HEK293T (cell line): Measurements from ENCODE around the gene ANKRD60.

Experiments used
- CTCF ChIA-PET: fragments of 350-600 bp; formaldehyde crosslinking; extraction: SDS; loops from one replicate; lab custom pipeline; 2021; ENCODE audit warnings: antibody characterized with exemption, inconsistent platforms; lab: Yijun Ruan, JAX
- POLR2A ChIA-PET: fragments of 350-600 bp; formaldehyde crosslinking; extraction: SDS; loops from one replicate; lab custom pipeline; 2020; ENCODE audit warnings: antibody characterized with exemption, inconsistent platforms; lab: Yijun Ruan, JAX
- DNase-seq: peaks from one replicate; pipeline ENCODE4 v3.0.0; 2012; ENCODE audit warnings: mixed read lengths; ENCODE audit errors: extremely low spot score
- ARNT ChIP-seq: fragments of 450-650 bp; IDR thresholded peaks from 2 replicates; pipeline ENCODE4 v1.6.1; 2017; ENCODE audit warnings: mild to moderate bottlenecking
- BHLHE40 ChIP-seq: fragments of 450-650 bp; IDR thresholded peaks from 2 replicates; pipeline ENCODE4 v1.6.1; 2016; ENCODE audit warnings: mild to moderate bottlenecking, moderate library complexity, borderline replicate concordance
- CTBP1 ChIP-seq: fragments of 450-650 bp; IDR thresholded peaks from 2 replicates; pipeline ENCODE4 v1.6.1; 2016; ENCODE audit warnings: borderline replicate concordance
- ELF4 ChIP-seq: fragments of 450-650 bp; IDR thresholded peaks from 2 replicates; pipeline ENCODE4 v1.6.1; 2017; ENCODE audit warnings: antibody characterized with exemption
- FOXA1 ChIP-seq: fragments of 450-650 bp; IDR thresholded peaks from 2 replicates; pipeline ENCODE4 v1.6.1; 2016; ENCODE audit warnings: mild to moderate bottlenecking
- FOXK2 ChIP-seq: fragments of 450-650 bp; IDR thresholded peaks from 2 replicates; pipeline ENCODE4 v1.6.1; 2016; ENCODE audit warnings: mild to moderate bottlenecking
- FOXM1 ChIP-seq: fragments of 450-650 bp; IDR thresholded peaks from 2 replicates; pipeline ENCODE4 v1.6.1; 2017; ENCODE audit warnings: mild to moderate bottlenecking, borderline replicate concordance
- HDGF ChIP-seq: fragments of 450-650 bp; IDR thresholded peaks from 2 replicates; pipeline ENCODE4 v1.6.1; 2017; ENCODE audit warnings: antibody characterized with exemption, borderline replicate concordance
- L3MBTL2 ChIP-seq: fragments of 450-650 bp; conservative IDR thresholded peaks from 2 replicates; pipeline ENCODE4 v1.6.1; 2016; ENCODE audit warnings: mild to moderate bottlenecking
- LEF1 ChIP-seq: fragments of 450-650 bp; IDR thresholded peaks from 2 replicates; pipeline ENCODE4 v1.6.1; 2017; ENCODE audit warnings: mild to moderate bottlenecking, borderline replicate concordance
- NFRKB ChIP-seq: fragments of 450-650 bp; IDR thresholded peaks from 2 replicates; pipeline ENCODE4 v1.6.1; 2016; ENCODE audit warnings: mild to moderate bottlenecking, moderate library complexity
- SP1 ChIP-seq: fragments of 450-650 bp; IDR thresholded peaks from 2 replicates; pipeline ENCODE4 v1.6.1; 2017
- SUZ12 ChIP-seq: fragments of 450-650 bp; IDR thresholded peaks from 2 replicates; pipeline ENCODE4 v1.6.1; 2016; ENCODE audit warnings: mild to moderate bottlenecking
- TARDBP ChIP-seq: fragments of 450-650 bp; IDR thresholded peaks from 2 replicates; pipeline ENCODE4 v1.6.1; 2016
- ZNF384 ChIP-seq: fragments of 450-650 bp; IDR thresholded peaks from 2 replicates; pipeline ENCODE4 v1.6.1; 2016
- TF ChIP-seq, protein P1 (sequence below): fragments of 450-650 bp; IDR thresholded peaks from 2 replicates; pipeline ENCODE4 v1.6.1; 2016

The ANKRD60 gene

DNA sequence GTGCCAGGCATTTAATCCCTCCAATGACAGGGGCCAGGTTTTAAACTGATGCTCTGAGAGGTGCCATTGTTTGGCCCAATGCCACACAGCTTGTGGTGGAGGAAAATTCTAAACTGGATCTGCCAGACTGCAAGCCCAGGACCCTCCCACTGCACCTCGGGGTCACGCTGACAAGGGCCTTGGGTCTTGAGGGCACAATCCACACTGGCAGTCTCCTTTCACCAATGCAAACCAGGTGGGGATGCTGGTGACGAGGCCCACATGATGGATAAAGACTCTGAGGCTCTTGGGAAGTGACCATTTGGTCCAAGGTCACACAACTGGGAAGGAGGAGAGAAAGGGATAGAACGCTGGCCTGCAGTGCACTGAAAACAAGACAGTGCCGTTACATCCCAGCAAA is 14.7 kb downstream of the ANKRD60 start:
- TF ChIP-seq SUZ12 = no peak
- no peak for TF ChIP-seq TARDBP
- no peak for TF ChIP-seq FOXK2
- ChIA-PET CTCF (interaction anchor here (0.6 kb wide), 1 partner anchor 59 kb away, joined by 4 read pairs; no protein-coding TSS in a partner anchor), POLR2A (no interaction called here)
- no peak for DNase-seq

DNA sequence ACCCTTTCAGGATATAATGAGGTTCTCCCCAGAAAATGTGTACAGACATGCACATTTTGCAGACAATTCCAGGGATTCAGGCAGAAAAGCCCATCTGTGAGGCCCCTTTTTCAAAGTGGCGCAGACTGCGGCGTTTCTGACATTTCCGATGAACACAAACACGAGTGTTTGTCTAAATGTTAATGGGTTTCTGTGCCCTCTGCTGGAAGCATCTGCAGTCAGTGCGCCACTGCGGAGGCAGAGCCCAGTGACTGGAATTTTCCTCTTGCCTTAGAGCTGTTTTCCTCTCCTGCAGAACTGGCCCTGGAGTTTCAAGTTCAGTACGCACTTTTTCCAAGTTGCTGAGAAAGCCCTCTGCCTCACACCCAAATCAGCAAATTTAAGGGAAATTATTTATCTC is 15.3 kb downstream of the ANKRD60 start:
- ChIA-PET POLR2A (no interaction called here), CTCF (interaction anchor here (0.6 kb wide), 1 partner anchor 58 kb away, joined by 4 read pairs; no protein-coding TSS in a partner anchor)
- TF ChIP-seq CTBP1 = no peak
- TF ChIP-seq SP1 = no peak
- no peak for TF ChIP-seq LEF1
- TF ChIP-seq, protein P1, sequence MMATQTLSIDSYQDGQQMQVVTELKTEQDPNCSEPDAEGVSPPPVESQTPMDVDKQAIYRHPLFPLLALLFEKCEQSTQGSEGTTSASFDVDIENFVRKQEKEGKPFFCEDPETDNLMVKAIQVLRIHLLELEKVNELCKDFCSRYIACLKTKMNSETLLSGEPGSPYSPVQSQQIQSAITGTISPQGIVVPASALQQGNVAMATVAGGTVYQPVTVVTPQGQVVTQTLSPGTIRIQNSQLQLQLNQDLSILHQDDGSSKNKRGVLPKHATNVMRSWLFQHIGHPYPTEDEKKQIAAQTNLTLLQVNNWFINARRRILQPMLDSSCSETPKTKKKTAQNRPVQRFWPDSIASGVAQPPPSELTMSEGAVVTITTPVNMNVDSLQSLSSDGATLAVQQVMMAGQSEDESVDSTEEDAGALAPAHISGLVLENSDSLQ = no peak
- TF ChIP-seq BHLHE40 = no peak
- no peak for TF ChIP-seq NFRKB
- no peak for TF ChIP-seq HDGF
- TF ChIP-seq FOXA1 = no peak
- no peak for TF ChIP-seq ARNT
- TF ChIP-seq SUZ12 = no peak
- no peak for TF ChIP-seq FOXK2
- TF ChIP-seq FOXM1 = no peak
- no peak for TF ChIP-seq ZNF384
- TF ChIP-seq ELF4 = no peak
- TF ChIP-seq TARDBP = no peak
- no peak for TF ChIP-seq L3MBTL2
- DNase-seq = no peak

DNA sequence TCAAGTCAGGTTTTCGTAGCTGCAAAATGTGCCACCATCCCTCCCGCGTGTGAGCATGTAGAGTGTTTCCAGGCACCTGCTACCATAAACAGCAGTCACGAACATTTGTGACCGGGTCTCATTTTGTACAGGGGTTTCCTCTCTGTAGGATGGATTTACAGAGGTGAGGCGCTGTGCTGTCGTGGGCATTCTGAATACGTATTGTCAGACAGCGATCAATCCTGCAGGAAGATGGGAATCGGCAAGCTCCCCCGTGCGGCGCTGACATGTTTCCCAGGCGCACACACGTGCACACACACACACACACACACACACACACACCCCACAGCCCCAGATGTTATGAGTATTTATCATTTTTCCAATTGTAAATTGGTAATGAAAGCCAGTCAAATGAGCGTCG is 15.8 kb downstream of the ANKRD60 start:
- POLR2A ChIA-PET = no interaction called here
- CTCF ChIA-PET = no interaction called here
- TF ChIP-seq BHLHE40 = no peak
- TF ChIP-seq L3MBTL2 = no peak
- no peak for TF ChIP-seq NFRKB
- TF ChIP-seq, protein P1 = no peak
- no peak for TF ChIP-seq TARDBP
- no peak for TF ChIP-seq ZNF384
- no peak for TF ChIP-seq FOXM1
- TF ChIP-seq FOXK2 = no peak
- no peak for TF ChIP-seq HDGF
- no peak for TF ChIP-seq FOXA1
- TF ChIP-seq ARNT = no peak
- TF ChIP-seq CTBP1 = no peak
- no peak for TF ChIP-seq ELF4
- TF ChIP-seq SUZ12 = no peak
- DNase-seq = no peak

GRCh38 chr20:58210398-58210747 is 18.1 kb downstream of the ANKRD60 start:
- TF ChIP-seq ARNT = no peak
- no peak for TF ChIP-seq L3MBTL2
- no peak for TF ChIP-seq FOXM1
- no peak for TF ChIP-seq ELF4
- no peak for TF ChIP-seq SUZ12
- TF ChIP-seq LEF1 = no peak
- TF ChIP-seq FOXA1 = no peak
- no peak for TF ChIP-seq TARDBP
- no peak for TF ChIP-seq SP1
- TF ChIP-seq NFRKB = no peak
- no peak for TF ChIP-seq CTBP1
- no peak for TF ChIP-seq BHLHE40
- no peak for TF ChIP-seq FOXK2
- TF ChIP-seq, protein P1 = no peak
- TF ChIP-seq HDGF = no peak
- no peak for TF ChIP-seq ZNF384
- DNase-seq = no peak
- POLR2A ChIA-PET = no interaction called here
- CTCF ChIA-PET = interaction anchor here (1.2 kb wide), 1 partner anchor 9 kb away, joined by 3 read pairs; no protein-coding TSS in a partner anchor

GRCh38 chr20:58209652-58210397 is 18.6 kb downstream of the ANKRD60 start:
- TF ChIP-seq SUZ12 (no peak), BHLHE40 (no peak), TARDBP (peak; percentile 44; the same call in 1 of the 2 replicates), FOXK2 (no peak), ELF4 (no peak), FOXM1 (no peak)
- TF ChIP-seq, protein P1 = no peak
- ChIA-PET POLR2A (no interaction called here), CTCF (interaction anchor here (0.8 to 1.2 kb wide), 3 partner anchors 10 to 71 kb away, joined by 3 to 6 read pairs (median 5); no protein-coding TSS in a partner anchor)
- peak; percentile 92 for DNase-seq
